ENCODE data around the gene AMBRA1. TPM values are rescaled to one million over a fixed set of nuclear protein-coding genes. Genes with fewer than 3 reads are reported as not detected.

Gene AMBRA1
- total and polyA plus RNA-seq, 2 donors (not counting 3 experiments of a cell fraction or from before 2014, with no cell fraction given) = 18.4 to 32.4 TPM

GRCh38 chr11:46361283-46362155 lies 232.3 kb downstream of the AMBRA1 start:
- Histone ChIP-seq H3K79me2 (ENCODE audit: control insufficient read depth, insufficient read depth, low read length) (peaks cover 49% of the 10 kb centered on the region), H3K36me3 (ENCODE audit: control insufficient read depth in 2 of 2, extremely low read depth in 1 of 2, insufficient read depth in 2 of 2, low read length in 2 of 2) (peaks cover 0 to under 1% of the 10 kb centered on the region in 2 experiments), H3K4me1 (ENCODE audit: control insufficient read depth, extremely low read depth, insufficient read depth, low read length) (peaks cover 34% of the 10 kb centered on the region), H3K4me2 (ENCODE audit: insufficient read depth, low read length) (peak overlapping the region; percentile 21), H4K20me1 (replicated peaks; ENCODE audit: control insufficient read depth, extremely low read depth, insufficient read depth, low read length) (peaks cover 1% of the 10 kb centered on the region), H3K4me3 (replicated peaks in 1 of 3; ENCODE audit: insufficient read depth in 1 of 3, low read depth in 1 of 3, low read length in 3 of 3) (no peak overlapping the region), H3K27ac (ENCODE audit: insufficient read depth, low read depth, low read length) (peak overlapping the region; percentile 80), H3K9me3 (replicated peaks; ENCODE audit: control insufficient read depth, insufficient read depth, low read length) (no peaks in the 10 kb centered on the region), H3K27me3 (ENCODE audit: control insufficient read depth in 2 of 2, insufficient read depth in 2 of 2, low read length in 2 of 2) (no peaks in the 10 kb centered on the region), H2AFZ (ENCODE audit: low read depth, low read length) (no peak overlapping the region), H3K9ac (replicated peaks; ENCODE audit: extremely low read depth, insufficient read depth, low read length) (peak overlapping the region; percentile 53), H3K9me1 (replicated peaks; ENCODE audit: control insufficient read depth, extremely low read depth, insufficient read depth, low read length) (no peaks in the 10 kb centered on the region)
- CTCF ChIA-PET = interaction anchor here (1.1 to 11.6 kb wide), 5 partner anchors 9 to 46 kb away, joined by 3 to 200 read pairs (median 4); partner anchors contain the start of genes CHRM4 and DGKZ
- TF ChIP-seq POLR2A (IDR thresholded peaks at IDR 0.05; ENCODE audit: low read depth, low read length) (no peak), POLR2AphosphoS5 (IDR thresholded peaks at IDR 0.05; ENCODE audit: insufficient read depth, low read depth, low read length) (no peak), JUN (IDR thresholded peaks at IDR 0.05; ENCODE audit: borderline replicate concordance, insufficient read depth, insufficient read length, low read depth) (no peak), MAX (IDR thresholded peaks at IDR 0.05; ENCODE audit: insufficient read depth, insufficient read length) (no peak), EZH2 (IDR thresholded peaks at IDR 0.05; ENCODE audit: borderline replicate concordance, low read depth, low read length, severe bottlenecking) (no peak), CTCF (IDR thresholded peaks at IDR 0.05; ENCODE audit: extremely low read depth in 1 of 2, insufficient read depth in 1 of 2, low read depth in 1 of 2, low read length in 2 of 2) (no peak), FOS (IDR thresholded peaks at IDR 0.05; ENCODE audit: borderline replicate concordance, insufficient read depth, low read length) (no peak), MYC (IDR thresholded peaks at IDR 0.05; ENCODE audit: low read depth, low read length) (no peak), GATA2 (IDR thresholded peaks at IDR 0.05; ENCODE audit: insufficient read depth, insufficient read length, low read depth, low read length) (no peak)
- intact Hi-C loops (cut with micrococcal nuclease) (no loop called here), dilution Hi-C loops (cut with MboI; ENCODE audit: extremely low pct_ligation_motif_present, low sequenced_read_pairs) (no loop called here)
- POLR2A ChIA-PET = interaction anchor here (0.7 kb wide), 1 partner anchor 124 kb away, joined by 3 read pairs; no protein-coding TSS in a partner anchor
- DNase-seq (ENCODE audit: low read depth, low spot score) (peak; percentile 62), FAIRE-seq (peak; percentile 82)
- no TSS peak for BruUV-seq (replicated peaks)
